ENCODE data around the gene MUC21.
"Not testable (repeated sequence)": the region's sequence is repeated elsewhere in the genome, so short reads cannot be mapped to it uniquely, and the experiment has no call there.

The MUC21 gene

DNA sequence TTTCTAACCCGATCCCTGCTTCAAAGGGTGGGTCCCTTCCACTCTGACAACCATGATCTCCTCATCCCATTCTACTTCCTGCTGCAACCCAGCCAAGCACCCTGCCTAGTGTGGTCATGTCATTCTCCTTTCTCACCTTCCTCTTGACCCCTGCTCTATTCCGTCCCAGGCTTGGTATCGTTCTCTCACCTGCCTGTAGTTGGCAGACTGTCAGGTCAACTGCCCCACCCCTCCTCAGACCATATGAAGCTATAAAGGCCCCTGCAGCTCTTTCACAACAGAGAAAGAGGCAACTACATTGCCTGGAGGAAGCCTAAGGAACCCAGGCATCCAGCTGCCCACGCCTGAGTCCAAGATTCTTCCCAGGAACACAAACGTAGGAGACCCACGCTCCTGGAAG lies at the start of gene MUC21:
Gene MUC21, plus strand, starts transcription at position 280 of the 400 bp plus-strand sequence. CDS start 241 bp downstream, outside the sequence.
- no peak for FAIRE-seq

DNA sequence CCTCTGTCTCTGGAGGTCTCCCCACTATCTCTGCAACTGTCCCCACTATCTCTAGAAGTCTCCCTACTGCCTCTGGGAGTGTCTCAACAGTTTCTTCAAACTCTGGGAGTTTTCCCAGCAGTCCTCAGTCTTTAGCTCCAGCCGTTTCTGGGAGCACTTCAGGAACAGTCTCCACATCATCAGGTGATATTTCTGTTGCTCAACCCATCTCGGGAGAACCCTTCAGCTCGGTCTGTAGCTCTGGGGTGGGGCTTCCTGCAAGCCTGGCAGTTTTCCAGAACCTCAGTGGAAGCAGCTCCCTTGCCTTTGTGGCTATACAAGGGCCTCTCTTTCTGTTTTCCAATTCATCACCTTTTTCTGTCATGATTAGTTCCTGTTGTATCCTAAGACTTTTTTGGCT lies 48.5 kb upstream of the MUC21 start:
- no peak for FAIRE-seq

DNA sequence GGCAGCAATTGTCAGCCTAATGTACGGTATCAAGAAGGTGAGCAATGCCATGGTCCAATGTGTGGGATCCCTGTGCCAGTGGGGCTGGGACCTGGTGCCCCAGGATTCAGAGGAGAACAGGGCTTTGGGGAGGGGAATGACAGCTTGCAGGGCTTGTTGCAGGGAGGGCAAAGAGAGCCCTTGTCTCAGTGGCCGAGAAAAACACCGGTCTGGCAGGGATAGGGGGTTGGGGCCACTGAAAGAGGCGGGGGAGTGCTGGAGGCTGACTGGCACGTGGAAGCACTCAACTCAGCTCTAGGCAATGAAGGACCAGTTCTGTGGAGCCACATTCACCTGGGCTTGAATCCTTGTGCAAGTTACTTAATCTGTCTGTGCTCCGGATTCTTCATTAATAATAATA lies 46.3 kb upstream of the MUC21 start:
- FAIRE-seq = no peak

DNA sequence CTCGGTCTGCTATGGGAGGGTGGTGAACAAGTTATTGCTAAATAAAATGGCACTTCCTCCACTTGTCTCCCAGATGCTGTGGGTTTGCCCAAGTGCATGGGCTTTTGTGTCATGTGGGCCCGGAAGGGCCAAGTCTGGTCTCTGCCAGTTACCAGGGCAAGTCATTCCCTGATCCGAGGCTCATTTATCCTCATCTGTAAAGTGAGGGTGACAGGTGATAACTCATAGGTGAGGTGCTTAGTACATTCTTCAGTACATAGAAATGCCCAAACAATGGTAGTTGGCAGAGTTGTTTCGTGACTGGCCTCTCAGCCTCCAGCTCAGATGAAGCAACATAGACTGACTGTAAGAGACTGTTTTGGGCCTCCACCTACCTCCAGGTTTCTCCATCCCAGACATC lies 44.8 kb upstream of the MUC21 start:
- FAIRE-seq = no peak

DNA sequence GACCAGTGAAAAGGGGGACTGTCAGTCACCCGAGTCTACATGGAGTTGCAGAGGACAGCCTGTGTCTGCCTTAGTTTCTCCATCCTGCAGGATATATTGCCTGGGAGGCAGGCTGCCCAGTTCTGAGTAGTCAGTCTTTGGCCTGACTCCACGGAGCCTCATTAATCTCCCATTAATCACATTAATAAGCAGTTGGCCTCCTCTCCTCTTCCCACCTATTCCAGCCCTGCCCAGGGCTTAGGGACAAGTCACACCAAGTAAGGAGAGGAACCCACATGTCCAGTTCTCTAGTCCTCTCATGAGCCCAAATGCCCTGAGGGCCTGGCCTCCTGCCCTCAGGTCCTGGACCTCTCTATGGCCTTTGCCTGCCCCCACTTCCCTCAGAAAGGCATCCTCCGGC lies 44.0 kb upstream of the MUC21 start:
- no peak for FAIRE-seq

DNA sequence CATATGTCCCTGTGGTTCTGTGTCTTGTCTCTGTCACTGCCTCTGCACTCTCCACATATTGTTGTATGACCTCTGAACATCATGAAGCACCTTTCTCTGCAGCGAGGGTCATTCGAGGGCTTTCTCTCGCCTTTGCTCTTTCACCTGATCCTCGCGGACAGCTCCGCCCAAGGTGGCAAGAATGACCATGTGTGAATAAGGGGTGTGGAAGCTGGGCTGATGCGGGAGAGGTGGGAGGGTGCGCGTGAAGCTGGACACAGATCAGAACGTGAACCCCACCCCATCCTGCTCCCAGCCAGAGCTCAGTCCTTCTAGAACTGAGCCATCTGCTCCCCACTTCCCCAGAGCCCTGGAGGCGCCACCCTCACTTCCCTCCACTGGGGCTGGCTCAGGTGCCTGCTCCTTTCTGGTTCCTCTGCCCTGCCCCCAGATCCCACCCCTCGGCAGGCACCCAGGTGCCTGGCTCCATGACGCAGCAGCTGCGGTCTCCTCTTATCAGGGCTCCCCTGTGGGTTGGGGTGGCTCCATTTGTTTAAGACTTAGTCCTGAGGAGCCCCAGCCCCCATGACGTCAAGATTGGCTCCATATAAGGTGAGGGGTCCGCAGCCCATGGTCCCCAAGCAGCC lies 43.0 kb upstream of the MUC21 start, which contains the start of gene MUCL3:
Gene MUCL3, plus strand, starts transcription at position 613 of the 626 bp plus-strand sequence. CDS start 27 bp downstream, outside the sequence.
- no peak for FAIRE-seq

DNA sequence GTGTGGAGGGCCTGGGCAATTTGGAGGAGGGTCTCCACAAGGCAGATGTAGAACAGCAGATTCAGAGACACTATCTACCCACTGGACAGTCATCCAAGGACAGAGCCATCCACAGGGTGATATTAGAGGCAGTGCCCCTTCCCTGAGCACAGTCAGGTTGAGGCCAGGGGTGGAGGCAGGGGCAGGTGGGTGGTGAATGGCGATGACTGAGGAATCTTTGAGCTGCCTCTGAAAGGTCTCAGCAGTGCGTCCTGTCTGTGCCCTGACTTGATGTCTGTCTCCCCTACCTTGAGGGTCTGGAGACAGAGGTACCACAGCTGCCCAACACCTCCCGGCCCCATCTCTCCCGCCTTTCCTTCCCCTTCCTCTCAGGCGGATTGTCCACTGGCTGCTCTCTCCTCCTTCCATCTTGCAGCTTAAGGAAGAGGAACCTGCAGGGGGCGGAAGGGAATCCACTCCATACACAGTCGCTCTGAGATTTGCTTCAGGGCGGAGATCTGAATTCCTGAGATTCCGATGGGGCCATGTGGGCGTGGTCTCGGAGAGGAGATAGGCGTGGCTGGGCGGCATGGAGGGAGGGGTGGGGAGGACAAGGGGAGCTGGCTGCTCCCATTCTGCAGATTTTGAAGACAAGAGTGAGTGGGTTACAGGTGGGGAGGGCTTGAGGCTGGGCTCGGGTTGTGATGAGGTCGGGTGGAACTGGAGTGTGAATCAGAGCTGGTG lies 41.0 kb upstream of the MUC21 start:
- no peak for FAIRE-seq

DNA sequence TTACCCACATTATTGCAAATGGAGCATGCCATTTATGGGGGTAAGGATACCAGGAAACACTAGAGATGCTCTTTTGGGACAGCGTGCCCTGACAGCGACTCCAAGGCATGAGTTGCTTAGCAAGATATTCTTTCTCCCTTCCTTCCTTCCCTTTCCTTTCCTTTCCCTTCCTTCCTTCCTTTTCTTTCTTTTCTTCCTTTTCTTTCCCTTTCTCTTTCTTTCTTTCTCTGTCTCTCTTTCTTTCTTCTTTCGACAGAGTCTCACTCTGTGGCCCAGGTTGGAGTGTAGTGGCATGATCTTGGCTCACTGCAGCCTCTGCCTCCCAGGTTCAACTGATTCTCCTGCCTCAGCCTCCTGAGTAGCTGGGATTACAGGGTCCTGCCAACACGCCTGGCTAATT lies 39.5 kb upstream of the MUC21 start:
- FAIRE-seq = no peak

DNA sequence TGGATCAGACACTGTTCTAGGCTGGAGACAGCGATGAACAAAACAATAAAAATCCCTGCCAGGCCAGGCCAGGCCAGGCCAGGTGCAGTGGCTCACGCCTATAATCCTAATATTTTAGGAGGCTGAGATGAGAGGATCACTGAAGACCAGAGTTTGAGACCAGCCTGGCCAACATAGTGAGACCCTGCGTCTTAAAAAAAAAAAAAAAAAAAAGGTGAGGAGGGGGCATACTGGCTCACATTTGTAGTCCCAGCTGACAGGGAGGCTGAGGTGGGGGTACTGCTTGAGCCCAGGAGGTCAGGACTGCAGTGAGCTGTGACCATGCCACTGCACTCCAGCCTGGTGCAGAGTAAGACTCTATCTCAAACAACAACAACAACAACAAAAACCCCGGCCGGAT lies 38.2 kb upstream of the MUC21 start:
- no peak for FAIRE-seq

DNA sequence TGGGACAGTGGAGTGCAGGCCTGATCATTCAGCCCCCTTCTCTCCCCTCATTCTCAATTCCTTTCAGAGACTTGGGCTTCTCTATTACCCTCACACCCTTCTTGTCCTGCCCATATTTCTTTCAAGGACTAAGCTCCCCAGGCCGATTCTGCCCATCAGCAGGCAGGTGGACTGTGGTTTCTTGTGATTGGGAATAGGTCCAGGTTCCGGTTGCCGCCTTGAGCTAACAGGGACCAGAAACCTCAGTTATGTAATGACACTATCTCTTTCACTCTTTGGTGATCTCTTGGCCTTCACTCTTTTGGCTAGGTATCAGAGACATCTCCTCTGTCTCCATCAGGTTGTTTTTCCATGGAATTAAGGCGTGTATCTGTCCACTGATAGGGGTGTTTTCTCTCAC lies 36.3 kb upstream of the MUC21 start:
- no peak for FAIRE-seq

DNA sequence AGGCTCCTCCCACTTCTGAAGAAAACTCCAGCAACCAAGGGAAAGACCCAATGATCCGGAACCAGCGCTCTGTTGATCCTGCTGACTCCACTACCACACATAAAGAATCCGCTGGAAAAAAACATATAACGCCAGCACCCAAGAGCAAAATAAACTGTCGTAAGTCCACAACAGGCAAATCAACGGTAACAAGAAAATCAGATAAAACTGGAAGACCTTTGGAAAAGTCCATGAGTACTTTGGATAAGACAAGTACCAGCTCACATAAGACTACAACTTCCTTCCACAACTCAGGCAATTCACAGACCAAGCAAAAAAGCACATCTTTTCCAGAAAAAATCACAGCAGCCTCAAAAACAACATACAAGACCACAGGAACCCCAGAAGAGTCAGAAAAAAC lies 34.7 kb upstream of the MUC21 start:
- FAIRE-seq = no peak

DNA sequence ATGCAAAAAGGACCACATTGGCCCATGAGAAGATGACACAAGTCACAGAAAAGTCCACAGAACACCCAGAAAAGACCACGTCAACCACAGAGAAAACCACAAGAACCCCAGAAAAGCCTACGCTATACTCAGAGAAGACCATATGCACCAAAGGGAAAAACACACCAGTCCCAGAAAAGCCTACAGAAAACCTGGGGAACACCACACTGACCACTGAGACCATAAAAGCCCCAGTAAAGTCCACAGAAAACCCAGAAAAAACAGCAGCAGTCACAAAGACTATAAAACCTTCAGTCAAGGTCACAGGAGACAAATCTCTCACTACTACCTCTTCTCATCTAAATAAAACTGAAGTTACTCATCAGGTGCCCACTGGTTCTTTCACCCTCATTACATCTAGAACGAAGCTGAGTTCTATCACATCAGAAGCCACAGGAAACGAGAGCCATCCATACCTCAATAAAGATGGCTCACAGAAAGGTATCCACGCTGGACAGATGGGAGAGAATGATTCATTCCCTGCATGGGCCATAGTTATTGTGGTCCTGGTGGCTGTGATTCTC lies 31.5 kb upstream of the MUC21 start:
- FAIRE-seq = no peak

DNA sequence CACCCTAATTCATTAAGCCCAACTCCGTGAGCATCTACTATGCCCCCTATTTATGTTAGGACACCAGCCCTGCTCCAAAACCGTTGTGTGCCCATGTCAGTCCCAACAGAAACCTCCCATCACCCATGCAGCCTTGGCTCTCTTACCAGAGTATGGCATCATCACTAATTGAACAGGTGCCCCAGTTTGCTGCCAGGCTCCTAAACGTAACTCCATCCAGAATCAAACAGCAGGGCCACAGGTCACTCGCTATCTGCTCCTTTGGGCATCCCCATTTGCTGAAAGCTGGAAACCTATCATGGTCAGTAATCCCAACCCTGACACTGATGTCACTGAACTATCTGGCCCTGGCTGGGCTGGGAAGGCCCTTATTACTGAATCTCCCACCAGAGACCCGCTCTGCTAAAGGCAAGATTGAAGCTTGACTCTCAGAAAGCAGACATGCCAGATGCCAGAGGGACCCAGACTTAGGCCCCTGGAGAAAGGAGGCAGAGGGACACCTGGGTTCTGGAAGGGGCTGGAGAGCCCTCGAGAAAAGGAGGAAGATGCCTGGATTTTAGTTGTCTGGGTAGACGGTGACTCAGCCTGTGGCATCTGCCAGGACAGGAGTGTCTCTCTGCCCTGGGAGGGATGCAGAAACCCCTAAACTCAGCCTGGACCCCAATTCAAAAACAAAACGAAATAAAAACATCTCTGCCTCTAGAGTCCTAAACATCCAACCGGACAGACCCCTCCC lies 28.7 kb upstream of the MUC21 start:
- FAIRE-seq = no peak

DNA sequence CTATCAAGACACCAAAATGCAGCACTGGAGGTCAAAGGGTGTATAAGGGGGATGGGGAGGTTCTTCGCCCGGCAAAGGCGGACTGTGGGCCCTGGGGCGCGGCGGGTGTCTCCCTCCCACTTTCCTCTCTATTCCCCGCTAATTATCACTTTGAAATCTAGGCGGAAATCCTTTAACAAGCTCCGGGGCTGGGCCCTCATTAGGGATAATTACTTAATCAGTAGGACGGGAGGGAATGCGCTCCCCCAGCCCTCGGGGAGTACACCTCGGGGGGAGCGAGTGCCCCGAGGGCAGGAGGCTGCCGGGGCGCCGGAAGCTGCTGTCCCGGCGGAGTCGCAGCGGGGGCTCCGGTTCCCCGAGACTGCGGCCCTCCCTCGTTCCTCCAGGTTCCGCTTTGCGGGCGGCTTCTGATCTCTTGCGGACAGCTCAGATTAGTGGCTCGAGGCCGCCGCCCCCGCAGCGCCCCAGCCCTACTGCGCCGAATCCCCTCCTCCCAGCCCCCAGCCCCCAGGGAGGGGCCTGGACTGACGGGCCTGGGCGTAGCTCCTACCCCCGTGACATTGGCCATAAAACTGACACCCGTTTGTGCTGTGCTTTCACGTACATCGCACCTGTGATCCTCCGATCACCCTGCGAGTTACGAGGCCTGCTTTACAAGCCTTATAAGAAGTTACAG lies 28.0 kb upstream of the MUC21 start:
- FAIRE-seq = no peak

DNA sequence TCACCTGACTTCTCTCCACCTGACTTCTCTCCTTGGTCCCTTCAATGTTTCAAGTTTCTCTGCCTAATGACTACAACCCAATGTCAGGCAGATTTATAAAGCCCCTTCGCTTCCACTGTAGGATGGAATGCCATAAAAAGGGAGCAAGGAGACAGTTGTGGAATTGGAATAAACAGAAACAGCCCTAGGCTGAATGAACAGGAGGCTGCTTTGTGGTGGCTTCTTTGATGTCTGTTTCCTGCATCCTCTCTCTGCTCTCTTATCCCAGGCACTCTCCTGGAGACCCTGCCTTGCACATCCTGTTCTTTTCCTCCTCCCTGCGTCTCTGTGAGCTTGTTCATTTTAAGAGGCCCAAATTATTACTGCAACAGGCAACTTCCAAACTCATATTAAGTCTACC lies 25.8 kb upstream of the MUC21 start:
- no peak for FAIRE-seq

DNA sequence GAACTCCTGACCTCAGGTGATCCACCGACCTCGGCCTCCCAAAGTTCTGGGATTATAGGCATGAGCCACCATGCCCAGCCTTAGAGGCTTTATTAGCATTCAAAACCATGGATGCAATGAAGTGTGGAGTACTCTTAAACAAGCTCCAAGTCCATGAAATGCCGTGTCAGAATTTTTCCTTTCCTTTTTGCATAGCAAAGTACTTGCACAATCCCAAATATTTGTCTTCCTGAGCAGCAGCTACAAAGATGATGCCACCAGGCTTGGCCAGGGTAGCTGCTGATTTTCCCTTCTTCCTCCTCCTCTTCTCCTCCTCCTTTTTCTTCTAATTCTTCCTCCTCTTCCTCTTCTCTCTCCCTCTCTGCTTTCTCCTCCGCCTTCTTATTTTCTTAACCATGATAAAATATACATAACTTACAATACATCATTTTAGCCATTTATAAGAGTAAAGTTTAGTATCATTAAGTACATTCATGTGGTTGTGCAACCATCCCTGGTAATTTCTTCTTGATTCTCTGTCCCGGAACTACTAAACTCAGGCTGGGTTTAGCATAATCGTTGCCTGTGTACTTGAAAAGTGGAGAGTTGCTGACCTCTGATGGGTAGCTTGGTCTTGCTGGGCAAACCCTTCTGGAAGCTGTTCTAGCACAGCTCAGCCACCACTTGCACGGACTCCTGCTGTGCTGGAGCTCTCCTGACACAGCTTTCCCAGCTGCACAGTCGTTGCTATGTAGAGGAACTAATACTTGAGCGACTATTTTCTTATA lies 22.4 kb upstream of the MUC21 start:
- no peak for FAIRE-seq

DNA sequence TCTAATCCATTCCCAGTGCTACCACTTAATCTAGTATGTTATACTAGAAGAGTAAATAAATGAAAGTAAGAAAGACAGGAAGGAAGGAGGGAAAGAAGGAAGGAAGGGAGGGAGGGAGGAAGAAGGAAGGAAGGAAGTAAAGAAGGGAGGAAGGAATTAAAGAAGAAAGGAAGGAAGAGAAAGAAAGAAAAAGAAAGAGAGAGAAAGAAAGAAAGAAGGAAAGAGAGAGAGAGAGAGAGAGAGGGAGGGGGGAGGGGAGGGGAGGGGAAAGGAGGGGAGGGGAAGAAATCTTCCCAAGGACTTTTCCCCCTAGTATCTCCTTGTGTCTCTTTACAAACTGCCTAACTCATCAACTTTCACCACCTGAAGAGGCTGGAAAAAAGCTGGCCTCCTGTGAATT lies 20.8 kb upstream of the MUC21 start:
- FAIRE-seq = no peak

DNA sequence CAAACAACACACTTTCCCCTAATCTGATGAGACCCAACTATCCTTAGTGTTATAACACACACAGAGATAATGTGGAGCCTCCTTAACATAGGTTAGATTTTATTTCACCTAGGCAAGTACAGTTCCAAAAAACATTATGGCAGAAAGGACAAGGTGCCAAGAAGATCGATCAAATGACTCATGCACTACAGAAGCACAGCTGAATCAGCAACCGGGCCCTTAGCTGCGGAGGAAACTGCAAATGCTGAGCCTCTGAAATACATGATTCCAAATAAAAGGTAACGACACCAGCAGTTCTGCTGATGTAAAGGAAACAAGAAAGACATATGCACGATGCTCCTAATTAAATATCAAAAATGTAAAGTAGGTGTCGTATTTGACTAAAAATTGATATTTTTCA lies 19.9 kb upstream of the MUC21 start:
- FAIRE-seq = no peak

DNA sequence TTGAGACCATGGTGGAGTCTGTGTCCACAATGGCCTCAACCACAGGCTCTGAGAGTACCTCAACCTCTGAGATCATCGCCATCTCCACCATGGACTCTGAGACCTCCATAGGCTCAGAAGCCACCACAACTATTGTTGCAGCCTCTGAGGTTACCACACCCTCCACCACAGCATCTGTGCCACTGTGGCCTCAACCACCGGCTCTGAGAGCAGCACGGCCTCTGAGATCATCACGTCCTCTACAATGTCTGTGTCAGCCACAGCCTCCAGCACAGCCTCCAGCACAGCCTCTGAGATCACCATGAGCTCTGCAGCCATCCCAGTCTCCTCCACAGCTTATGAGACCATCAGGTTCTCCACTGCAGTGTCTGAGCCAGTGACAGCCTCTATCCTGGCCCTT lies 19.4 kb upstream of the MUC21 start:
- no peak for FAIRE-seq

DNA sequence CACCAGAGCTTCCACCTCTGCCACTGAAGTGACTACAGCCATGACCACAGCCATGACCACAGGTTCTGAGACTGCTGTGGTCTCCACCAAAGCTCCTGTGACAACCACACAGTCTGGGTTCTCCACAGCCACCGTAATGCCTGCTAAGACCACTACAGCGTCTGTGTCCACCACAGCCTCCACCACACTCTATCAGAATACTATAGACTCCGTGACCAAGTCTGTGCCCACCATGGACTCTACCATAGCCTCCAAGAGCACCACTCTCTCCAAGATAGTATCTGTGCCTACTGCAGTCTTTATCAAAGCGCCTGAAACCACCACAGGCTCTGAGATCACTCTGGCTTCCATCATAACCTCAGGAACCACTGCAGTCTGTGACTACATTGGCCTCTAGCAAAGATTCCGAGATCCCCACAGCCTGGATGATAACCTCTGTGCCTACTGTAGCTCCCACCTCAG lies 18.3 kb upstream of the MUC21 start:
- FAIRE-seq = no peak

DNA sequence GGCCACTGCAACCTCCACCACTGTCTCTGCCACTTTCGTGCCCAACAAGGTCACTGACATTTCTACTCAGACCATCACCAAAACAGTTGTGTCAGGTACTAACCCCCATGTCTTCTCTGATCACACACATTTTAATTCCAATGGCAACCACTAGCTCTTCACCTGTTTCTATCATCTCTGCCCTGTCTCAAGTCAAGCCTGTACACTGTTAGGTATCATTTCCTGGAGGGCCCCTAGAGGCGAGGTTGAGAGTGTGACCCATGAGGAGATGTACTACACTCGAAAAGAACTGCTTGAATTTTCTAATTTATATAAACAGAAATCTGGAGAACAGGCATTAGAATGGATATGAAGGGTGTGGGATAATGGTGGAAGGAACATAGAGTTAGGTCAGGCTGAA lies 17.4 kb upstream of the MUC21 start:
- no peak for FAIRE-seq

DNA sequence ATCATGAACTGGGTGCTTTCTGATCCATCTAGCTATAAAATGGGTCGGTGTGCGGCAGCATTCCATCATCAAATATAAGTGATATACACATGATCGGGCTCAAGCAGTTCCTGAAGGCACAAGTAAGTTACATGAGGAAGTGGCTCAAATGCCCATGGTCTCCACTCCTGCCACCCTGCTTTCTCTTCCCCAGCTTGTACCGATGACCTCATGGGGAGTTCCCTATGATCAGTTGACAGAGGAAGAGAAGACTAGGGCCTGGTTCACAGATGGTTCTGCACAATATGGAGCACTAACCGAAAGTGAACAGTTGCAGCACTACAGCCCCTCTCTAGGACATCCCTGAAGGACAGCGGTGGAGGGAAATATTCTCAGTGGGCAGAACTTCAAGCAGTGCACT lies 14.3 kb upstream of the MUC21 start:
- not testable (repeated sequence) for FAIRE-seq

Measured in A204.1 (cell line).